ENCODE data around the gene HLA-G.

The HLA-G gene

DNA sequence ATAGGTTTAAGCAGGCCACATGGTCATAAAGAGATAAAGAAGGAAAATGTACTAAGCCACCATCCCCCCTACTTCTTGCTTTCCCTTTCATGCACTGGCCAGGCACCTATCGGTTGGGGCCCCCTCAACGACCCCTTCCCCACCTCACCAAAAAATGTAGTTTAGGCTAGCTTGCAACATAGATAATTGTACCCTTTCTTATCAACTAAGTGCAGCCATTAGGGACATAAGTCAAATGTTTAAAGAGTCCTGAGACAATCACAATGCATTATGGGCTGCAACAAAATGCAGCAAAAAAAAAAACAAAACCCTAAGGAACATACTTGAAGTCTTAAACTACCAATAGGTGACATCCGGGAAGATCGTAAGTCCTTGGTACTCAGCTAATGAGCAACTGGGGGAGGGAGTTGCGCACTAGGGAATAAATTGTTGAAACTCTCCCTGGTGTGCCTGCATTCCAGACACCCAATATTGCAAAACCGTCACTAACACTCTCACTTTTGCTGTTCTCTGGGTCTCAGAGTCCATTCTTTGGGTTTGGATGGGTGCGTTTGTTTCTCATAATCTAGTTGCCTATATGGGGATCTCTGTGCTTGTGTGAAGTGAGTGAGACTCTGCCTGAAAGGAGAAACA, 12.4 kb upstream of the HLA-G start:
- no peak for DNase-seq (ENCODE audit: low read depth in 2 of 2, low spot score in 1 of 2)

DNA sequence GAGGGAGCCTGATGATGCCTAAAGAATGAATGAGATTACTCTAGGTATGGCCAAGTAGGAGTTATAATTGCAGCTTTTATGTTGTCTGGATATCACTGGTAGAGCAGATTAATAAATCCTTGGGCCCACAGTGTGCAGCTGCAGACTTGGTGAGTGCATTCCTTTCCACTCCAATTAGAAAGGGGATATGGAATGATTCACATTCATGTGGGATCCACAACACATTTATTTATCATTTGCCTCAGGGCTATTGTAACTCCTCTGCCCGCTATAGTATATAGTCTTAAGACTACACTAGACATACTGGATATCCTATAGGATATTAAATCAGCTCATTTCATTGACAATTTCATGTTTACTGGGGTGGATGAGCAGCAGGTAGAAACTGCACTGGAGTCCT, 11.6 kb upstream of the HLA-G start:
- no peak for DNase-seq (ENCODE audit: low read depth in 2 of 2, low spot score in 1 of 2)

DNA sequence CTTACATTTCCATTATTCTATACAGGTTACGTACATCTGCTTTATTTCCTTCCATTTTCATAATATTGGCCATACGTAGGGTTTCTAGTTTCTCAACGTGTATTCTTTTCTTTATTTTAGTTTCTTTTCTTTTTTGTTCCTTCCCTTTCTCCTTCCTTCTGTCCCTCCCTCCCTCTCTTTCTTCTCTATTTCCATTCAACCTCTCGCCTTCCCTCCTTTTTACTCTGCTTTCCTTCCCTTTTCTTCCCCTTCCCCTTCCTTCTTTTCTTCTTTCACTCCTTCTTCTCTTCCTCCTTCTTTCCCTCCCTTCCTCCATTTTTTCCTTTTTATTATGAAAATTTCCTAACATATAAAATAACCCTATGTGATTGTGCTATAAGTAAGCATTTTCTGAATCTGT, 8.7 kb upstream of the HLA-G start:
- DNase-seq (ENCODE audit: low read depth in 2 of 2, low spot score in 1 of 2), result no peak

DNA sequence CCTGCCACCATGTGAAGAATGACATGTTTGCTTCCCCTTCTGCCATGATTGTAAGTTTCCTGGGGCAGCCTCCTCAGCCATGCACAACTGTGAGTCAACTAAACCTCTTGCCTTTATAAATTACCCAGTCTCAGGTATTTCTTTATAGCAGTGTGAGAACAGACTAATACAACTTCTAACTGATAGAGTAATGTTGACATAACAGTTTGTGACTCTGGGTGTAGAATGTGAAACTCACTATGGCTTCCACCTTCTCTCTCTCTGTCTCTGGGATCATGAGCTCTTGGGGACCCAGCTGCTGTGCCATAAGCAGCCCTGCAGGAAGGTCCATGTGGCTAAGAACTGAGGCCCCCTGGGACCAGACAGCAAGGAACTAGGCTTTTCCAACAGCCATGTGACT, 3.5 kb upstream of the HLA-G start:
- no peak for DNase-seq (ENCODE audit: low read depth in 2 of 2, low spot score in 1 of 2)

DNA sequence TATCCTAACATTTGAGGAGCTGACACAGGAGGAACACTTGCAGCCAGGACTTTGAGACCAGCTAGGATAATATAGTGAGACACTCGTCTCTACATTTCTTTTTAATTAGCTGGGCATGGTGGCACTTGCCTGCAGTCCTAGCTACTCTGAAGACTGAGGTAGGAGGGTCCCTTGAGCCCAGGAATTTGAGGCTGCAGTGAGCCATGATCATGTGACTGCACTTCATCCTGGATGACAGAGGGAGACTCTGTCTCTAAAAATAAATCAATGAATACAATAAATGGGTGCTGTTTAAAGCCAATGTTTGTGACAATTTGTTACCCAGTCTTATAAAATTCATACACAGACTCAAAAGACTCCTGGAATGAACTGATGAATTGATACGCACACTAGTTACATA, 1.8 kb upstream of the HLA-G start:
- no peak for DNase-seq (ENCODE audit: low read depth in 2 of 2, low spot score in 1 of 2)

DNA sequence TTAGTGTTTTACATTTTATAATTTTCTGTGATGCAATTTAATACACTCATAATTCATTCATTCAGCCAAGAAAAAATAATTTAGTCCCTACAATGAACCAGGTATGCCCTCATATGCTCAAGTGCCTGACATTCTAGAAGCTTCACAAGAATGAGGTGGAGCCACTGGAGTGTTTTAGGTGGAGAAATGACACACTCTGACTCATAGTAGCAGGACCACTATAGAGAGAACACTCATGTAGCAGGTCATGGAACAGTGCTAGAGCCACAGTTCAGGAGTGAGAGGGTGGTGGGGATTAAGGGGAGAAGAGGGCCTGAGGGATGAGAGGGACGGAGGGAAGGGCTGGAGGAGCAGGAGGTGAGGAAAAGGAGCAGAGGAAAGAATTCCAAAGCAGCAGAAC, 1.4 kb upstream of the HLA-G start:
- no peak for DNase-seq (ENCODE audit: low read depth in 2 of 2, low spot score in 1 of 2)

DNA sequence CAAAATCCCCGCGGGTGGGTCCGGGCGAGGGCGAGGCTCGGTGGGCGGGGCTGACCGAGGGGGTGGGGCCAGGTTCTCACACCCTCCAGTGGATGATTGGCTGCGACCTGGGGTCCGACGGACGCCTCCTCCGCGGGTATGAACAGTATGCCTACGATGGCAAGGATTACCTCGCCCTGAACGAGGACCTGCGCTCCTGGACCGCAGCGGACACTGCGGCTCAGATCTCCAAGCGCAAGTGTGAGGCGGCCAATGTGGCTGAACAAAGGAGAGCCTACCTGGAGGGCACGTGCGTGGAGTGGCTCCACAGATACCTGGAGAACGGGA, 809 bp downstream of the HLA-G start:
- DNase-seq (ENCODE audit: low read depth in 2 of 2, low spot score in 1 of 2), result no peak

DNA sequence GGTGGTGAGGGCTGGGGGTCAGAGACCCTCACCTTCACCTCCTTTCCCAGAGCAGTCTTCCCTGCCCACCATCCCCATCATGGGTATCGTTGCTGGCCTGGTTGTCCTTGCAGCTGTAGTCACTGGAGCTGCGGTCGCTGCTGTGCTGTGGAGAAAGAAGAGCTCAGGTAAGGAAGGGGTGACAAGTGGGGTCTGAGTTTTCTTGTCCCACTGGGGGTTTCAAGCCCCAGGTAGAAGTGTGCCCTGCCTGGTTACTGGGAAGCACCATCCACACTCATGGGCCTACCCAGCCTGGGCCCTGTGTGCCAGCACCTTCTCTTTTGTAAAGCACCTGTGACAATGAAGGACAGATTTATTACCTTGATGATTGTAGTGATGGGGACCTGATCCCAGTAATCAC, 2.1 kb downstream of the HLA-G start:
- DNase-seq (ENCODE audit: low read depth in 2 of 2, low spot score in 1 of 2), result no peak

DNA sequence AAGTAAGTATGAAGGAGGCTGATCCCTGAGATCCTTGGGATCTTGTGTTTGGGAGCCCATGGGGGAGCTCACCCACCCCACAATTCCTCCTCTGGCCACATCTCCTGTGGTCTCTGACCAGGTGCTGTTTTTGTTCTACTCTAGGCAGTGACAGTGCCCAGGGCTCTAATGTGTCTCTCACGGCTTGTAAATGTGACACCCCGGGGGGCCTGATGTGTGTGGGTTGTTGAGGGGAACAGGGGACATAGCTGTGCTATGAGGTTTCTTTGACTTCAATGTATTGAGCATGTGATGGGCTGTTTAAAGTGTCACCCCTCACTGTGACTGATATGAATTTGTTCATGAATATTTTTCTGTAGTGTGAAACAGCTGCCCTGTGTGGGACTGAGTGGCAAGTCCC, 2.8 kb downstream of the HLA-G start:
- no peak for DNase-seq (ENCODE audit: low read depth in 2 of 2, low spot score in 1 of 2)

DNA sequence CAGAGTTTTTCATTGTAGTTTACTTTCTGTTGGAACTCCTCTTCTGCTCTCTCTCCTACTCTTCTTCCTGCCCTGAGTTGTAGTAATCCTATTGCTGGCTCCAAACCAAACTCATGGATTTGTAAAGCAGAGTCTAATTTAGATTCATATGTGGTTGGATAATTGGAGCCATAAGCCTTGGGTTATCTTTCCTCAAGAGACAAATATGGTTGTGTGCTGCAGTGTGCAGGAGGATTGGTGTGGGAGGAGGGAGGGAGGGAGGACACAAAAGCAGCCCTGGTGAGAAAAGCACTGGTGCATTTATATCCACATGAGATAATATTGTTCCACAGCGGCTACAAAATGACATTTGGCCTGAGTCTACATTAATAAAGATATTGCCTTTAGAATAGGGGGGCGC, 4.2 kb downstream of the HLA-G start:
- DNase-seq (ENCODE audit: low read depth in 2 of 2, low spot score in 1 of 2), result no peak

DNA sequence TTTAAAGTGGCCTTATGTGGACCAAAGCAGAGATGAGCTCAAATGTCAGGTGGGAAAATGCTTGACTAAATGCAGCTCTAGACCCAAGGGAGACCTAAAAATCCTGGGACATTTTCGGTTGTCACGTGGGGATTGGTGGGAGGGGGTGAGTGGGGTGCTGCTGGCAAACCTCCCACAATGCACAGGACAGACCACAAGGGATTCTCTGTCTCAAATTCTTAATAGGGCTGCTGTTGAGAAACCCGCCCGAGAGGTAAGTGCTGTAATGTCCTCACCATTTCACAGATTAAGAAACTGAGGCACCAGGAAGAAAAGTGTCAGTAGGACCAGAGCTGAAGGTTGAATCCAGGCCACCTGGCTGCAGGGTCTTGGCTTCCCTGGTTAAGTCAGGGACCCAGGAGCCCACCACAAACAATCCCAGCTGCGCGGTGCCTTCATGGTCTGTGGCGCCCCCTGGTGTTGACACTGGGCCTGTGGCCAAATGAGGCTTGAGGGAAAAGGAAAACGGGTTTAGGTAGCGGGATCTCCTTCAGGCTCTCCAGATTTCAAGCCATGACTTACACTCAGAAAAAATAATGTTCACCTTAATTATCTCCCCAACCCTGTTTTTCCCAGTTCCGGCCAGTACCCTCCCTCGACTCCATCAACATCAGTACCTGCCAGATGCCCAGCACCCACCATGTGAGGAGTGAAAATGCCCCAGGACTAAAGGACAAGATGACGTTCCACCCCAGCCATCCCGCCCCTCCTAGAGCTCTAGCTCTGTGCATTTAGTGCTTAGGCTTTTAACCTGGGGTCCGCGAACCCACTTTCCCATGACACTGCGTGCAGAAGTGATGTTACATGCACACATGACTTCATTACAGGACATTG, 7.2 kb downstream of the HLA-G start:
- peak in 1 of 2 donors; percentile 47 for DNase-seq (ENCODE audit: low read depth in 2 of 2, low spot score in 1 of 2)

DNA sequence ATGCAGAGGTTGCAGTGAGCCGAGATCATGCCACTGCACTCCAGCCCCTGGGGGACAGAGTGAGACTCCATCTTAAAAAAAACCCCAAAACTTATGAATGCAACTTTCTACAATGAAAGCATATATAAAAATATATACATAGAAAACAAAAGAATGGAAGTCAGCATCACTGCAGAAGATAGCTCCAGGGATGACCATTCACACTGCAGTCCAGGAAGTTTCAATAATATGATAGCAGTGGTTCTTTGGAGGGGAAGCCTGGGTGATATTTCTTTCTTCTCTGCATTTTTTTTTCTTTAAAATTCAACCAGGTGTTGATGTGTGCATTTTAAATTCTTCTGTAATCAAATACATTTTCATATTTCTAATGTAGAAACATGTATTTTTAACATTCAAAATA, 12.3 kb downstream of the HLA-G start:
- DNase-seq (ENCODE audit: low read depth in 2 of 2, low spot score in 1 of 2), result no peak

DNA sequence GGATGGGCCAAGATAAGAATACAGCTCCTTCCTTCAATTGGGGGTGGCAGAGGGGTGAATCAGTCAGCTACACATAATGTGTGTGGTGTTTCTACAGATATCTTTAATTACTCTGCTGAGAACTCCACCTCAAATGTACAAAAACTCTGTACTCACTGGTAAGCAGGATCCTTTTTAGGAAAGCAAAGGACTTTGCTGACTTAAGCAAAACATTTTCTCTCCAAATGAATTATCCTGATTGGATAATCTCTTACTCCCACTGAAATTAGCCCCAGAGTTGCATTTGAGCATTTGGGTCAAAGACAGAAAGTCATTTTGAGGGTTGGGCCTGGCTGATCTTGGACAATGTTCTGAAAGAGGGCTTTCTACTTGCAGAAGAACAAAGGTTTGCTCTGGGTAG, 13.4 kb downstream of the HLA-G start:
- no peak for DNase-seq (ENCODE audit: low read depth in 2 of 2, low spot score in 1 of 2)

DNA sequence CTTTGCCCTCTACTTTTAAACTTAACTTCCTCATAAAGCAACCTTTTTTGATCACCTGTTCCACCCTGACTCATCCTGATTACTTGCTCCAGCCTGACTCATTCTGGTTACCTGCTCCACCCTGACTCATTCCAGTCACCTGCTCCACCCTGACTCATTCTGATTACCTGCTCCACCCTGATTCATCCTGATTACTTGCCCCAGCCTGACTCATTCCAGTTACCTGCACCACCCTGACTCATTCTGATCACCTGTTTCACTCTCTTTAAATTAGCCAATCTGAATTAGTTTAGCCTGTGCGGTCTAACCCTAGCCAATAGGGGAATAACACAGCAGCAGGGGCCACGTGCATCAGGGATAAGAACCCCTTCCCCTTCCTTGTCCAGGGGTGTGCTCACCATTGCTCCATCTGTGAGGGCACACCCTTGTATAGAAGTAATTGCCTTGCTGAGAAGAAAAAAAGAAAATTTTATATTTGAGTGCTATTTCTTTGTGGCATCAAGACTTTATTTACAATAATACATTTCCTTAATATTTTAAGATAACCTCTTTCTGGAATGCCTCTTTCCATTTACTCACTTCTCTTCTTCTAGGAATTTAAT, 17.9 kb downstream of the HLA-G start:
- DNase-seq (ENCODE audit: low read depth in 2 of 2, low spot score in 1 of 2), result peak in 1 of 2 donors; percentile 24

DNA sequence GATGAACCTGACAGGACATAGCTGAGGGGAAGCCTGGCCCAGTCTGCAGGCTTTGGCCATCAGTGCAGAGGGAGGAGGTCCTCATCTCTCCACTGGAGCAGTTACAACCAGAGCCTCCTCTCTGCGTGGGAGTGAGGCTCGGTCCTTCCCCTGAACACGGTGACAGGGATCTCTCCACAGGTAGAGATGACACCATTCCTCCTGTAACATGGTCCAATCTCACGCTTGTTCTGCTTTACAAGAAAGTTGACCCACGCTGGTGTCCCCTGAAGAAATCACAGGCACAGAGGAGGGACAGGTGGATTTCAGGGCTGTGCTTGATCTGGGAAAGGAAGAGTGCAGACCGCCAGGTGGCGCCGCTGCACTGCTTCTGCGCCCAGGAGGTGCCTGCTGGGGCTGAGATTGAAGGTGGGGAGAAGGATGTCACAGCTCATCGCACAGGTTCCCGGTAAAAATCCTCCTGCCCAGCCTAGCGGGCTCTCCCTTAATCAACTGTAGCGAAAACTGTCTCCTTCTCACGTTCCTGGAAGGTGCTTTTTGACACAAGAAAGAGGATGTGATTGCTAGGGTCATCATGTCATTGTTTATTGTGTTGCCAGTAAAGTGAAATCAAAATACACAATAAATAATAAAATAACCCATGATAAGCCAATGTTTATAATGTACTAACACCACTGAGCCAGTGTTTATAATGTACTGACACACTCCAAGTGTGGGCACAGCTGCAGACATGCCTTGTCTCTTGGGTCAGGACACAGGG, 20.4 kb downstream of the HLA-G start:
- DNase-seq (ENCODE audit: low read depth in 2 of 2, low spot score in 1 of 2), result peak; percentile 63 to 77

DNA sequence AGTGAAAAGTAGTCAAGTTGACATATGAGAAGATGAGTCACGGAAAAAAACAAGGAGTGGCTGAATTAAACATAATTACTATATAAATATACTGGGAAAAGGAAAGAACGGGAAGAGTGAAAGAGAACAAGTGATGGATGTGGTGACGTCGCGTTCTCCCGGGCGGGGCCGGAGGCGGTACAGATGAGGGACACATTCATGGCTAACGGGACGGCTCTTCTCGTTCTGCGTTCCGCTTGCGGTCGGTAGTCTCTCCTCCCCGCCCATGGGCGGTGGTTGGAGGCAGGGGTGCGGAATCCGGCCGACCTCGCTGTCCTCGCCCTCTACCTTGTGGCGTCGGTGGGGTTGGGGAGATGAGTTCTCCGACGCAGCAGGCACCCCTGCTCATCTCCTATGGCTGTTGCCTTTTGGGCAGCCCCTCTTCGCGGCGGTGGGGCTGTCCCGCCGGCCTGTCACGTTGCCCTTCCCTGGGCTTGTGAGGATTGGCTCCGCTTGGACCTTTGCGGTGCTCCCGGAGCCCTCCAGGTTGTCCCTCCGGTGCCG, 22.5 kb downstream of the HLA-G start:
- DNase-seq (ENCODE audit: low read depth in 2 of 2, low spot score in 1 of 2), result peak in 1 of 2 donors; percentile 14

DNA sequence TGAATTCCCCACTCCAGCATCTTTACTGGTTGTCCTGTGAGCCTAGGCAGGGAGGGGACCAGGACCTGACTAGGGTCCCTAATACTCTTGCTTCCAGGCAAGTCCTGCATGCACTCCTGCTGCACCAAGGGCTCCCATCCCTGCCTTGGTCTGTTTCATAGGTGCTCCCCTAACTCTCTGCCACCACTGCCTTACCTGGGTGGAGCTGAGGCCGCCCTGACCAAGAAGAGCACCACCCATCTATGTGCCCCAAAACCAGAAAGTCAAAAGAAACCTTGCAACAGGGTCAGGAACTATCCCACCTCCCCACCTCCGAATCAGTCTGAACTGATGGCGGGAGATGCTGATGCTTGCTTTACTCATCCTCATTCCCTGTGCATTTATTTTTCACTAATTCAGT, 23.6 kb downstream of the HLA-G start:
- DNase-seq (ENCODE audit: low read depth in 2 of 2, low spot score in 1 of 2), result no peak

DNA sequence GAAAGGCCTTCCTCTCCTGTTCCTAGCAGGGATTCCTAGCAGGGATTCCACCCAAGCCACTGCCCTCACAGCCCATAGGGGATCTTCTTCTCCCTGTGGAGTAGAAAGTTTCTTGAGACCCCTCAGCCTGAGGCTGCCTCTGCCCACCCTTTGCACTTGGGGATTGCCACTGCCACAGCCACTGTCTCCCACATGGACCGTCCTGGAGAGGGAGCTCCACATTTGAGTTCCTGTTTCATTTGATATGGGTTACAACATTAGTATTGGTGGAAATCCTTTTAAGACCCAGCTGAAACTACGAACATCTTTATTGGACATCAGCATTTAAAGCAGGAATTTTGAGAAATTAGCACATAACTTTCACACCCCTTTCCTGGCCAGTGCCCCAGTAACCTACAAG, 25.6 kb downstream of the HLA-G start:
- DNase-seq (ENCODE audit: low read depth in 2 of 2, low spot score in 1 of 2), result no peak

DNA sequence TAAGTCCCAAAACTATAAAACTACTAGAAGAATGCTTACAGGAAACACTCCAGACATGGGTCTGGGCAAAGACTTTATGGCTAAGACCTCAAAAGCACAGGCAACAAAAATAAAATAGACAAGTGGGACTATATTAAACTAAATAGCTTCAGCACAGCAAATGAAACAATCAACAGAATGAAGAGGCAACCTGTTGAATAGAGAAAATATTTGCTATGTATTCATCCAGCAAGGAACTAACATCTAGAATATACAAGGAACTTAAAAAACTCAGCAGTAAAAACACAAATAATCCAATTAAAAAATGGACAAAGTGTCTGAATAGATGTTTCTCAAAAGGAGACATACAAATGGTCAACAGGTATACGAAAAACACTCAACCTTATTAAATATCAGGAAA, 30.4 kb downstream of the HLA-G start:
- no peak for DNase-seq (ENCODE audit: low read depth in 2 of 2, low spot score in 1 of 2)

DNA sequence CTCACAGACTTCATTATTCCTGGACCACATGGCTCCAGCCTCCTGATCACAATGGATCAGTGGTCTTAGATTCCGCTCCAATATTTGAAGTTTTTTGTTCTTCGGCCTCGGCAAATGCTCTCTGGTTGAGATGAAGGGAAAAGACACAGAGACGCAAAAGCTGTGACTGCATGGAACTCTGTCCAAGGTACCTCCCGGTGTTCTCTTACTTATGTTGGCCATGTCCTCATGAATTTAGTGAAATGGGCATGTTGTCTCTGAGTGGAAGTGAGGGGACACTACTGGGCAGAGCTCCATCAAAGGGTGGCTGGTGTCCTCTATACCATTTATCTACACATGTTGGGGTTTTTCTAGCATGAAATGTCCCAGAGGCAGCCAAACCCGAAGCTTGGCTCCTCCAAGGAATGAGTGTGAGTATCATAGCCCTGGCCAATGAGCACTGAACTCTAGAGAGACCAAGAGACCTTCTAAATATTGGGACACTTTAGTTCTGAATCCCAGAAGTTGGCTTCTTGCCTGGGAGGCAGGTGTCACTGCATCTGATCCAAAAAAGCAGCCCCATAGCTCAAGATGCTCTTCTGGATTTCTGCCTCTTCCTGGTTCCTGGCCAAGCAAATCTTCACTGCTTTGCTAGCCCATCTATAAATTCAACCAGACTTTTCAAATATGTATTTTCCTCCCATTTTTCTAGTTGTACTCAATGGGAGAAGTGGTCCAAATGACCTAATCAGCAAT, 34.1 kb downstream of the HLA-G start:
- DNase-seq (ENCODE audit: low read depth in 2 of 2, low spot score in 1 of 2), result no peak

Data from stimulated activated CD8-positive, alpha-beta memory T cell treated with anti-CD3 and anti-CD28 coated beads, Interleukin-4, amount 100 ng/mL, for 4 hours (primary cell).